IPS-18c (cell line): ENCODE results near the gene BAG3.
A peak's percentile ranks its signal among the peaks of the same experiment; 100 is the strongest.

ENCODE experiments used
- H3K4me3 ChIP-seq: 2 replicates; pipeline ENCODE4 v1.7.0; 2013; ENCODE audit warnings: low read depth, mild to moderate bottlenecking, low read length, moderate library complexity; ENCODE audit not compliant: insufficient read depth
- H3K9me3 ChIP-seq: one replicate; pipeline ENCODE4 v1.6.1; 2013; ENCODE audit warnings: mild to moderate bottlenecking, low read length, moderate library complexity; ENCODE audit not compliant: control insufficient read depth, insufficient read depth

Gene BAG3

DNA sequence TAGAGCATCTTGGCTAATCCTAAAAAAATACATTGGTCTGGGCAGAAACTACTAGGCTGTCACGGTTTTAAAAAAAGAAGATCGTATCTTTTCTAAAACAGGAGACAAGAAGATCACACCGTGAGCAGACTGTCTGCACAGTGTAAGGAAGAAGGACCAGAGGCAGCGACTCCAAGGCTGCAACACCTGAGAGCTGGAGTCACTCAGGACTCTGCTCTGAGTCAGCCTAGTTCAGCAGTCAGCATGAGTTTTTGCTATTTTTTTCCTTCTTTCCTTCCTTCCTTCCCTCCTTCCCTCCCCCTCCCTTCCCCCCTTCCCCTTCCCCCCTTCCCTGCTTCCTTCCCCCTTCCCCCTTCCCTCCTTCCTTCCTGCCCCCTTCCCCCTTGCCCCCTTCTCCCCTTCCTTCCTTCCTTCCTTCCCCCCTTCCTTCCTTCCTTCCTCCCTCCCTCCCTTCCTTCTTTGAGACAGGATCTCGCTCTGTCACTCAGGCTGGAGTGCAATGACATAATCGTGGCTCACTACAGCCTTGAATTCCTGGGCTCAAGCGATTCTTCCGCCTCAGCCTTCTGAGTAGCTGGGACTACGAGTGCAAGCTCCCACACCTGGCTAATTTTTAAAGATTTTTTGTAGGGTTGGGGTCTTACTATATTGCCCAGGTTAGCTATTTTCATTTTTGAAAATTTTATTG is 24.4 kb downstream of the BAG3 start:
- no peaks in the 10 kb centered on the region for H3K9me3 ChIP-seq
- H3K4me3 ChIP-seq, result no peak overlapping the region

DNA sequence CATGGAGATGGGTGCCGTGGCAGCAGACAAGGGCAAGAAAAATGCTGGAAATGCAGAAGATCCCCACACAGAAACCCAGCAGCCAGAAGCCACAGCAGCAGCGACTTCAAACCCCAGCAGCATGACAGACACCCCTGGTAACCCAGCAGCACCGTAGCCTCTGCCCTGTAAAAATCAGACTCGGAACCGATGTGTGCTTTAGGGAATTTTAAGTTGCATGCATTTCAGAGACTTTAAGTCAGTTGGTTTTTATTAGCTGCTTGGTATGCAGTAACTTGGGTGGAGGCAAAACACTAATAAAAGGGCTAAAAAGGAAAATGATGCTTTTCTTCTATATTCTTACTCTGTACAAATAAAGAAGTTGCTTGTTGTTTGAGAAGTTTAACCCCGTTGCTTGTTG is 25.9 kb downstream of the BAG3 start:
- Histone ChIP-seq H3K9me3 (no peaks in the 10 kb centered on the region), H3K4me3 (no peak overlapping the region)

DNA sequence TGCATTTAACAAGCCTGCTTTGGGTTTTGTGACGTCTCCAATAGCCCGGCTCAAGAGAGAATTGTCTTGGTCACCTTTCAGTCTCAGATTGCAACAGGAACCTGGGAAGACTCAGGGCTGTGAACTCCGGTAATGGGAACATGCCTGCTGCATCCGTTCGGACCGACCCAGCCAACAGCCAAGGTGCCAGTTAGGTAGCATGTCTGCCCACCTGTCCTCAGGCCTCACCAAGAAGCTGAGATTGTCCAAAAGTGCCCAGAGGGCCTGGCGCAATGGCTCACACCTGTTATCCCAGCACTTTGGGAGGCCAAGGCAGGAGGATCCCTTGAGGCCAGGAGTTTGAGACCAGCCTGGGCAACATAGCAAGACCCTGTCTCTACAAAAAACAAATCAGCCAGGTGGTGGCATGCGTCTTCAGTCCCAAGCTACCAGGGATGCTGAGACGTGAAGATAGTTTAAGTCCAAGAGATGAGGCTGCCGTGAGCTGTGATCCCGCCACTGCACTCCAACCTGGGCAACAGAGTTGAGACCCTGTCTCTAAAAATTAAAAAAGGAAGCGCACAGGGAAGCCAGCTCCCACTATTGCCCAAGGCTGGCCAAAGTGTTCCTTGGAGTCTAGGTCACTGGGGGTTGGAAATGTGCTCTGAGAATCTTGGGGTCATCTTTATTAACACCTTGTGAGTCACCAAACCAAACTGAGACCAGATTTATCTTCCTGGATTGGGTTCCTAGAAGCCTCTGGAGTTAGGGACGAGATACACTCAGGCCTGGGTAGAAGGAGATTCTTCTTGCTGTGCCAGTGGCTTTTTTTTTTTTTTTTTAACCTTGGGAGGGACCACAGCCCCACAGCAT is 26.9 kb downstream of the BAG3 start:
- Histone ChIP-seq H3K9me3 (no peaks in the 10 kb centered on the region), H3K4me3 (no peak overlapping the region)

GRCh38 chr10:119679480-119679829 is 28.3 kb downstream of the BAG3 start:
- no peak overlapping the region for H3K4me3 ChIP-seq
- no peaks in the 10 kb centered on the region for H3K9me3 ChIP-seq

DNA sequence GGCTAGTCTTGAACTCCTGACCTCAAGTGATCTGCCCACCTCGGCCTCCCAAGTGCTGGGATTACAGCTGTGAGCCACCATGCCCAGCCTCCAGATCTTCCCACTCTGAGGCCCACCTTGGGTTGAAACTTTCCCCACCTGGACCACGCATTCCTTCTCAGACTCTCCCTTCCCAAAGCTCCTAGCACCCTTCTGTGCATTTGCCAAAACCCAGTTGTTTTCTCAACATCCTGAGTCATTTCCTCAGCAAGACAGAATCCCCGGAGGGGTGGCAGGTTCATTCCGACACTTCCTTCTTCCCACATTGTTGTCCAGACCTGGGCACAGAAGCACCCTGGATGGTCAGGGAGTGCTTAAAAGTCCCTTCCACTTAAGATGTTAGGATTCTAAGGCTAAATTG is 28.9 kb downstream of the BAG3 start:
- Histone ChIP-seq H3K4me3 (no peak overlapping the region), H3K9me3 (no peaks in the 10 kb centered on the region)

GRCh38 chr10:119680650-119681081 is 29.5 kb downstream of the BAG3 start:
- no peak overlapping the region for H3K4me3 ChIP-seq
- H3K9me3 ChIP-seq, result no peaks in the 10 kb centered on the region

GRCh38 chr10:119686465-119687191 is 35.4 kb downstream of the BAG3 start:
- no peaks in the 10 kb centered on the region for H3K9me3 ChIP-seq
- peak overlapping the region; percentile 55 for H3K4me3 ChIP-seq

DNA sequence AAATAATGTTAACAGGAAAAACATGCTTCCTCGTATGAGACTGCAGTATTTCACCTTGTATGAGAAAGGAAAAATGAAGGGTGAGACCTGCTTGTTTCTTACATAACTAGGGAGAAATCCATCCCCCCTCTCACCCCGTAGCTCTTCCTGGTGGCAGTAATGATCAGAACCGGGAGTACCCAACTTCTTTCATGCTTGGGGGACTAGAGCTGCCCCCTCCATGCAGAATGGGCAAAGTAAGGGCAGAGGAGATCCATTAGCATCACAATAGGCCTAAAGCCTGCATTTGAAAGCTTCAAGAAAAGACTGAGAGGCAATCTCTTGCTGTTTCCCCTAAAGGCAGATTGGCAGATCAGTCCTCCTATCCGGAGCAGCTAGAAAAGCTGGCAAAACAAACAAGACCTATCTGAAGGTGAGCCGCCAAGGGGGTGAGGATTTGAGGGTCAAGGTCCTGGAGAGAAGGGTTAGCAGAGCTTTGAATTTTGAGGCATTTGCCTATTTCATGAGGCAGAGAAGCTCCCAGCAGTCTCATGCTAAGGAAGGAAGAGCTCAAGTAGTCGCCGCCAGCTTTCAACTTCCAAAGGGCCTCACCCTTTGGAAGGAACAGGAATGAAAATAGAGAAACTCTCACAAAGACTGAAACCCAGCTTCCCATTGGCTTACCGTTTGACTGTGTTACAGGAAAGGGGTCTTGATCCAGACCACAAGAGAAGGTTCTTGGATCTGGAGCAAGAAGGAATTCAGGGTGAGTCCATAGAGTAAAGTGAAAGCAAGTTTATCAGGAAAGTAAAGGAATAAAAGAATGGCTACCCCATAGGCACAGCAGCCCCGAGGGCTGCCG is 36.2 kb downstream of the BAG3 start:
- Histone ChIP-seq H3K4me3 (peak overlapping the region; percentile 55), H3K9me3 (no peaks in the 10 kb centered on the region)

DNA sequence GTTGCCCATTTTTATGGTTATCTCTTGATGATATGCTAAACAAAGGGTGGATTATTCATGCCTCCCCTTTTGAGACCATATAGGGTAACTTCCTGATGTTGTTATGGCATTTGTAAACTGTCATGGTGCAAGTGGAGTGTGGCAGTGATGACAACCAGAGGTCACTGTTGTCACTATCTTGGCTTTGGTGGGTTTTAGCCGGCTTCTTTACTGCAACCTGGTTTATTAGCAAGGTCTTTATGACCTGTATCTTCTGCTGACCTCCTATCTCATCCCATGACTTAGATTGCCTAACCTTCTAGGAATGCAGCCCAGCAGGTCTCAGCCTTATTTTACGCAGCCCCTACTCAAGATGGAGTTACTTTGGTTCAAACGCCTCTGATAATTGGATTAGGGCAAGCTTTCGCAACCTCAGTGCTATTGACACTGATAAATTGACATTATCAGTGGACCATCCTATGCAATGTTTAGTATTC is 36.9 kb downstream of the BAG3 start:
- peak overlapping the region; percentile 17; the same call in 1 of the 2 replicates for H3K4me3 ChIP-seq

DNA sequence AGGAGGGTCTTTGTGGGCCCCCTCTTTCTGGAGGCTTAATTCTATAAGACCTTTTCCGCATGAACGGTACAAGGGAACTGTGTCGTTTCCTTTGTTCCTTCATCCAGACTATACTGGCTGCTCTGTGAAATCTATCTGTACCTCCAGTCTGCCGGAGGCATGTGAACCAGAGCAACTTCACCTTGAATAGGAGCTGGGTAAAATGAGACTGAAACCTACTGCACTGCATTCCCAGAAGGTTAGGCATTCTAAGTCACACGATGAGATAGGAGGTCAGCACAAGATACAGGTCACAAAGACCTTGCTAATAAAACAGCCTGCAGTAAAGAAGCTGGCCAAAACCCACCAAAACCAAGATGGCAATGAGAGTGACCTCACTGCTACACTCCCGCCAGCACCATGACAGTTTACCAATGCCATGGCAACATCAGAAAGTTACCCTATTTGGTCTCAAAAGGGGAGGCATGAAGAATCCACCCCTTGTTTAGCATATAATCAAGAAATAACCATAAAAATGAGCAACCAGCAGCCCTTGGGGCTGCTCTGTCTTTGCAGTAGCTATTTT is 37.9 kb downstream of the BAG3 start:
- Histone ChIP-seq H3K9me3 (no peaks in the 10 kb centered on the region), H3K4me3 (no peak overlapping the region)

More for the DNA sequence above, 36.9 kb downstream of the BAG3 start:
- no peaks in the 10 kb centered on the region for H3K9me3 ChIP-seq

- Histone ChIP-seq H3K9me3 (no peaks in the 10 kb centered on the region), H3K4me3 (no peak overlapping the region)
Observed at GRCh38 chr10:119691726-119692125, 40.5 kb downstream of the BAG3 start.

DNA sequence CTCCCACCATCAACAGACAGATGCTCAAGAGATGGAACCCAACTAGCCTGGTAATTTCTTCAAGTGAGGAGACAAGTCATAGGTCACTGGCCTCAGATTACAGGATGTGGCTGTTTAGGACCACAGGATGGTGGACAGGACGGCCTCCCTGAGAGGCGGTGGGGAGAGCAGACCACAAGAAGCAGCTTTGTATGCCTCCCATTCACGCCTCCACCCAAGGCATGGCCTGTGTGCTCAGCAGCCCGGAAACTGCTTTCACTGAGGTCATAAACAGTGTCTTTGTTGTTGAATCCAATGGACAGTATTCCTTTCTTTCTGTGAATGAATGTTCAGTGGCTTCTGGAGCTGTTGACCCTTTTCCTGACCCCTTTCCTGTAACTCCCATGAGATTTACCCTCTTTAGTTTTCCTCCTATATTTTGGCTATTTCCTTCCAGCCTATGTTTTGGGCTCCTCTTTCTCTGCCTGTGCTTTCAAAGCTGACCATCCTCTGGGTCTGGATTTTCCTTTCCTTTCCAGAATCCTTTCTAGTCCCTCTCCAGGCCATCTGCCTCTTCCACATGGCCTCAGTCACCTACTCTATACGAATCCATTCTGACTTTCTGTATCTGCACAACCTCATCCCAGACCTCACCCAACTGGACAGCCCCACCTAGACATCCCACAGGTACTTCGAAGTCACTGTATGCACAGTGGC is 42.2 kb downstream of the BAG3 start:
- no peaks in the 10 kb centered on the region for H3K9me3 ChIP-seq
- H3K4me3 ChIP-seq, result no peak overlapping the region

DNA sequence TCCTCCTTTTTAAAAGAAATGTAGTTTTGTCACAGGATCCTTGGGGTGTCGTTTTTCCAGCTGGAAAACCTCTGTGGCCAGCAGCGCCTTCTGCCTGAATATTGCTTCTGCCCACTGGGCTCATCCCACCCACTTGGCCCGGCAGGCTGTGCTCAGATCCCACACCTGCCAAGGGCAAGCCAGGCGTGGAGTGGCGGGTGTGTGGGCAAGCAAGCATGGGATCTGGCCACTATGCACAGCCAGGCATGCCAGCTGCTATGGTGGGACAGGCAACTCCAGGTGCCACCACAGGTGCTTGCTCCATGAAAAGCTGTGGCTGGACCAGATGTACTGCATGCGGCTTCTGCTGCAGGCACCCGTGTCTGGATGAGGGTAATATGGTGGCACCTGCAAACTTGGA is 43.4 kb downstream of the BAG3 start:
- Histone ChIP-seq H3K9me3 (no peaks in the 10 kb centered on the region), H3K4me3 (no peak overlapping the region)

GRCh38 chr10:119700321-119700954 is 49.3 kb downstream of the BAG3 start:
- H3K9me3 ChIP-seq, result no peaks in the 10 kb centered on the region
- no peak overlapping the region for H3K4me3 ChIP-seq

DNA sequence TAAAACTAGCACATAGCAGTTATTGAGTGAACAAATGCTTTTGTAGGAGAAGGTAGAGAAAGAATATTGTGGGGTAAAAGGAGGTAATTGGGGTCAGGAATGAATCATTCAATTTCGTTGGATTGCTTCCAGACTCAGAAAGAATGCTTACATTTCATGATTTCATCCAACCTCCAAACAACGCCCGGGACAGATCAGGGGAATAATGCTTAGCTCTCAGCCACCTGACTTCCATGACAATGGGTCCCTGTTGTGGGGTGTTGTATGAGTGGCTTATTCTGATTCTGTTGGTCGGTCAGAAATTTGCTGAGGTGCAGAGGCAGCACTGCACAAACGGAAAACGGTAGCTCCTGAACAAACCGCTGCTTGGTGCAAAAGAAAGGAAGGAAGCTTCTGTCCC is 50.7 kb downstream of the BAG3 start:
- no peaks in the 10 kb centered on the region for H3K9me3 ChIP-seq
- no peak overlapping the region for H3K4me3 ChIP-seq

GRCh38 chr10:119702583-119702982 is 51.4 kb downstream of the BAG3 start:
- no peak overlapping the region for H3K4me3 ChIP-seq
- H3K9me3 ChIP-seq, result peaks cover 3% of the 10 kb centered on the region
